Stimulated activated CD4-positive, alpha-beta T cell treated with anti-CD3 and anti-CD28 coated beads, Interleukin-12 subunit alpha, Interleukin-12 subunit beta, amount 100 ng/mL, for 4 hours (primary cell): Measurements from ENCODE around the gene ITSN2.

ENCODE experiments used
- DNase-seq: peaks from one replicate; pipeline ENCODE4 v3.0.0-alpha.2; 2020

Gene ITSN2

GRCh38 chr2:24332791-24333540 lies 27.4 kb downstream of the ITSN2 start:
- DNase-seq = no peak

- no peak for DNase-seq
These were observed 30.2 kb downstream of the ITSN2 start for GRCh38 chr2:24330161-24330560.

GRCh38 chr2:24329700-24330099 lies 30.6 kb downstream of the ITSN2 start:
- no peak for DNase-seq

- no peak for DNase-seq
These were observed 32.3 kb downstream of the ITSN2 start for GRCh38 chr2:24328010-24328409.

- no peak for DNase-seq
These were observed 42.8 kb downstream of the ITSN2 start for GRCh38 chr2:24317491-24317920.

GRCh38 chr2:24315669-24316068 lies 44.7 kb downstream of the ITSN2 start:
- no peak for DNase-seq

- DNase-seq = no peak
These were observed 46.3 kb downstream of the ITSN2 start for GRCh38 chr2:24313744-24314632.

GRCh38 chr2:24307961-24308360 lies 52.4 kb downstream of the ITSN2 start:
- DNase-seq = no peak

- no peak for DNase-seq
These were observed 55.7 kb downstream of the ITSN2 start for GRCh38 chr2:24304631-24305030.

- DNase-seq = no peak
These were observed 56.2 kb downstream of the ITSN2 start for GRCh38 chr2:24304098-24304497.

- no peak for DNase-seq
These were observed 58.7 kb downstream of the ITSN2 start for GRCh38 chr2:24301599-24301998.

GRCh38 chr2:24297663-24298062 lies 62.7 kb downstream of the ITSN2 start:
- no peak for DNase-seq

GRCh38 chr2:24287171-24287570 lies 73.2 kb downstream of the ITSN2 start:
- DNase-seq = no peak

GRCh38 chr2:24285484-24286152 lies 74.7 kb downstream of the ITSN2 start:
- DNase-seq = no peak

GRCh38 chr2:24280645-24281044 lies 79.7 kb downstream of the ITSN2 start:
- DNase-seq = no peak

GRCh38 chr2:24280161-24280560 lies 80.2 kb downstream of the ITSN2 start:
- DNase-seq = no peak

- no peak for DNase-seq
These were observed 83.9 kb downstream of the ITSN2 start for GRCh38 chr2:24276349-24276899.

GRCh38 chr2:24274809-24275208 lies 85.5 kb downstream of the ITSN2 start:
- DNase-seq = no peak

GRCh38 chr2:24273598-24273997 lies 86.7 kb downstream of the ITSN2 start:
- DNase-seq = no peak

- no peak for DNase-seq
These were observed 87.4 kb downstream of the ITSN2 start for GRCh38 chr2:24272907-24273306.

- no peak for DNase-seq
These were observed 88.1 kb downstream of the ITSN2 start for GRCh38 chr2:24272161-24272802.

- DNase-seq = no peak
These were observed 91.1 kb downstream of the ITSN2 start for GRCh38 chr2:24269265-24269664.

- no peak for DNase-seq
These were observed 95.1 kb downstream of the ITSN2 start for GRCh38 chr2:24265212-24265611.
